ENCODE data around the gene PPCDC. TPM values are rescaled to one million over a fixed set of nuclear protein-coding genes. Genes with fewer than 3 reads are reported as not detected.

The PPCDC gene
- total and polyA plus RNA-seq, 4 donors, result 7.4 to 9.3 (median 8.4) TPM

- 74% methylated on average over 3 of the region's 3 CpGs for WGBS
- no peaks in the 10 kb centered on the region for H3K36me3 ChIP-seq (ENCODE audit: control insufficient read depth in 4 of 4, insufficient read depth in 3 of 4, low read depth in 1 of 4, low read length in 3 of 4)
- no peak for DNase-seq (ENCODE audit: low spot score)
- no peak overlapping the region for H3K4me3 ChIP-seq (ENCODE audit: low read depth in 1 of 3, low read length in 3 of 3)
- no peaks in the 10 kb centered on the region for H3K27me3 ChIP-seq (ENCODE audit: control insufficient read depth in 4 of 4, insufficient read depth in 4 of 4, low read length in 3 of 4)
- H3K4me1 ChIP-seq (ENCODE audit: control insufficient read depth in 4 of 4, insufficient read depth in 4 of 4, low read length in 3 of 4), result peaks cover 7 to 40% (median 25%) of the 10 kb centered on the region in 4 donors
- H3K9ac ChIP-seq (ENCODE audit: low read depth in 1 of 2, low read length in 2 of 2), result no peak overlapping the region
- TF ChIP-seq EGR1 (IDR thresholded peaks at IDR 0.05; ENCODE audit: low read depth in 2 of 2) (no peak), SP1 (IDR thresholded peaks at IDR 0.05) (no peak), JUND (IDR thresholded peaks at IDR 0.05) (no peak), TAF1 (conservative IDR thresholded peaks at IDR 0.05) (no peak), HNF4A (conservative IDR thresholded peaks at IDR 0.05) (no peak), YY1 (IDR thresholded peaks at IDR 0.05) (no peak), ATF3 (IDR thresholded peaks at IDR 0.05) (no peak), ZBTB33 (IDR thresholded peaks at IDR 0.05) (no peak), FOXA2 (IDR thresholded peaks at IDR 0.05) (no peak), NR2F2 (IDR thresholded peaks at IDR 0.05) (no peak), MAX (IDR thresholded peaks at IDR 0.05) (no peak), CTCF (IDR thresholded peaks at IDR 0.05; ENCODE audit: low read depth, low read length, missing input control) (no peak), RAD21 (IDR thresholded peaks at IDR 0.05) (no peak), RXRA (IDR thresholded peaks at IDR 0.05) (no peak), FOXA1 (IDR thresholded peaks at IDR 0.05) (no peak), REST (IDR thresholded peaks at IDR 0.05) (no peak), HNF4G (IDR thresholded peaks at IDR 0.05) (no peak), GABPA (IDR thresholded peaks at IDR 0.05 in 1 of 2, conservative IDR thresholded peaks at IDR 0.05 in 1 of 2) (no peak)
- H3K9me3 ChIP-seq (ENCODE audit: control insufficient read depth in 4 of 4, low read length in 3 of 4), result no peaks in the 10 kb centered on the region
- no peak overlapping the region for H3K27ac ChIP-seq (ENCODE audit: low read depth in 1 of 2, low read length in 2 of 2)
Observed at GRCh38 chr15:75025107-75025506, 1.7 kb downstream of the PPCDC start.
